Spleen (tissue), 11 donors: ENCODE data around the gene PPM1A. TPM values are rescaled to one million over a fixed set of nuclear protein-coding genes. Genes with fewer than 3 reads are reported as not detected.
A peak's percentile ranks its signal among the peaks of the same experiment; 100 is the strongest.

ENCODE experiments used
- DNase-seq: peaks from one replicate; pipeline ENCODE4 v3.0.0-alpha.2; 2020
- H3K27ac ChIP-seq, 8 donors: fragments of 200-600 bp; sonication (generic) in 7 of 8; 1 replicate in 4 of 8; 2 replicates in 4 of 8; pipeline versions ENCODE4 v1.5.0 to v1.8.0; 2016 to 2021; ENCODE audit warnings: inconsistent platforms in 4 of 8, mild to moderate bottlenecking in 4 of 8, moderate library complexity in 1 of 8
- H3K27me3 ChIP-seq, 7 donors: fragments of 200-600 bp; sonication (generic) in 6 of 7; replicated peaks in 1 of 7; 1 replicate in 4 of 7; 2 replicates in 3 of 7; pipeline versions ENCODE4 v1.5.0 to v1.8.0; 2016 to 2021; ENCODE audit warnings: inconsistent platforms in 3 of 7, mild to moderate bottlenecking in 1 of 7
- H3K36me3 ChIP-seq, 6 donors: fragments of 200-600 bp; sonication (generic) in 5 of 6; 1 replicate in 4 of 6; 2 replicates in 2 of 6; pipeline versions ENCODE4 v1.5.0 to v1.8.0; 2016 to 2021; ENCODE audit warnings: inconsistent platforms in 2 of 6
- H3K4me1 ChIP-seq, 6 donors: fragments of 200-600 bp; sonication (generic) in 5 of 6; 1 replicate in 3 of 6; 2 replicates in 3 of 6; pipeline versions ENCODE4 v1.5.0 to v1.8.0; 2016 to 2021; ENCODE audit warnings: inconsistent platforms in 3 of 6
- H3K4me3 ChIP-seq, 8 donors: fragments of 200-600 bp; sonication (generic) in 7 of 8; 1 replicate in 4 of 8; 2 replicates in 4 of 8; pipeline versions ENCODE4 v1.5.0 to v1.8.0; 2016 to 2021; ENCODE audit warnings: inconsistent platforms in 4 of 8, mild to moderate bottlenecking in 4 of 8, moderate library complexity in 2 of 8
- H3K9me3 ChIP-seq, 8 donors: fragments of 200-600 bp; sonication (generic) in 7 of 8; 1 replicate in 4 of 8; 2 replicates in 4 of 8; pipeline versions ENCODE4 v1.5.0 to v1.8.0; 2016 to 2021; ENCODE audit warnings: inconsistent platforms in 4 of 8
- CTCF ChIP-seq, 11 experiments: fragments of 200-600 bp in 7 of 11; fragments of 450-650 bp in 4 of 11; sonication (generic) in 4 of 11; IDR thresholded peaks in 8 of 11; conservative IDR thresholded peaks in 3 of 11; 1 replicate in 7 of 11; 2 replicates in 4 of 11; pipeline versions ENCODE4 v1.4.0 to v1.8.0; 2016 to 2021; ENCODE audit warnings: antibody characterized with exemption in 11 of 11, inconsistent platforms in 4 of 11, mild to moderate bottlenecking in 1 of 11
- POLR2A ChIP-seq, 3 donors: fragments of 450-650 bp; IDR thresholded peaks; one replicate each; pipeline ENCODE4 v1.5.1; 2017; ENCODE audit warnings: antibody characterized with exemption in 3 of 3, mild to moderate bottlenecking in 1 of 3
- POLR2AphosphoS5 ChIP-seq, 3 donors: sonication (generic); formaldehyde crosslinking; IDR thresholded peaks; one replicate each; pipeline ENCODE4 v1.5.1; 2017; ENCODE audit warnings: antibody characterized with exemption in 3 of 3
- WGBS, 5 donors: extraction: QIAGEN DNeasy Blood & Tissue Kit in 3 of 5; methylation state at CpG; one replicate each; pipeline versions ENCODE4 v1.1.5 to v1.1.7; 2013 to 2018; 5-methylcytosine and 5-hydroxymethylcytosine counted together
- intact Hi-C: fragments of 100-400 bp; cut with DNase I; formaldehyde crosslinking; loops from one replicate; pipeline ENCODE4 v1.15.0; 2023; ENCODE audit warnings: low total_unique reads
- polyA plus RNA-seq, 3 donors: library from polyadenylated mRNA; stranded (reverse); fragments of 200-250 nt; gene quantifications; one replicate each; pipeline ENCODE4 v1.2.1, GENCODE V29; 2013
- total RNA-seq, 7 donors: library from RNA; depleted of rRNA in 3 of 7; stranded (reverse); fragments of >200 nt in 3 of 7; fragmentation: NEBNext Ultra II Directional in 4 of 7; extraction: Animal tissue kit (Norgen Biotek cat#: 25700) in 4 of 7; gene quantifications; one replicate each; pipeline versions ENCODE4 v1.1.0 to v1.2.1, GENCODE V29; 2016 to 2021
- donor health status: healthy with polysubstance abuse.
- donor health status: DM: no; HTN: no; CAD: no; lungs with moderate emphysema.
- donor health status: DM: no; HTN: no; CAD: no.
- donor health status: Bipolar disorder and iron deficiency.
- donor health status: healthy.
- donor health status: DM: no; HTN: no; CAD: no.
- donor health status: DM: yes; HTN: yes; CAD: no.

Gene PPM1A
- total and polyA plus RNA-seq, 10 donors = 15.5 to 63.0 (median 45.0) TPM

GRCh38 chr14:60265163-60265562 is 16.1 kb downstream of the PPM1A start:
- intact Hi-C loops = no loop called here

DNA sequence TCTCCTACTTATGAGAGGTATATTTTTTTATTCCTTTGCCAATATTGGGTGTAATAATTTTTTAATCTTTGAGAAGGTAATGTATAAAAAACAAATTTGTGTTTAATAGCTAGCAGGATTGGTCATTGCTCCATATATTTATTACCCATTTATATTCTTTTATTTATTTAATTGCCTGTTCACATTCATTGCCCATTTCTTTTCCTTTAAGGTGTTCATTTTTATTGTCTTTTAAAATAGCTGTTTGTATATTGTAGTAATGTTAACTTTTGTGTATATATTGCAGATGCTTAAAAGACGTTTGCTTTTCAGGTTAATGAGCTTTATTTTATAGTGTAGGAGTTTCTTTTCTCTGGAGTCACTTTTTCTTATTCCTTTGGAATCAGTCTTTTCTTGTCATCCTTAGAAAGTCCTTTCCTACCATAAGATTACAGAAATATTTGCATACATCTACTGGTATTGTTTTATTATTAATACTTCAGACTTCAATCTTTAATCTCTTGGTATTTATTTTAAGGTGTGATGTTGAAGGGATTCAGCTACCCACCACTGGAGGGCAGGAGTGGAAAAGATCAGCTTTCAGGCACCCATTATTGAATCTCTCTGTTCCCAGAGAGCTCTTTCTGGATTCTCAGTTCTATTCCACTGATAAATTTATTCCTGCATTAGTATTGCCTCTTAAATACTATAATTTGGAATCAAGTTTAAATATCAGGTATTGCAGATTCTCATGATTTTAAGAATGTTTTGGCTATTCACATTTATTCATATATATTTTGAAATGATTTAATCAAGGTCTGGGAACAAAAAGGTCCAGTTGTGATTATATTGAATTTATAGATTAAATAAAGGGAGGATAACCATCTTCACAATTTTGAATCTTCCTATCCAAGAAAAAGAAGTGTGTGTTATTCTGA is 17.3 kb downstream of the PPM1A start:
- H3K27me3 ChIP-seq = no peaks in the 10 kb centered on the region
- no peak for DNase-seq
- H3K27ac ChIP-seq = no peak overlapping the region
- 83 to 97% (median 93%) methylated on average over 1 of the region's 1 CpG for WGBS, 5 donors
- no peak overlapping the region for H3K4me3 ChIP-seq
- H3K9me3 ChIP-seq = peaks cover 0 to 40% (median 29%) of the 10 kb centered on the region in 8 donors
- intact Hi-C loops = no loop called here
- no peak for TF ChIP-seq POLR2A (IDR thresholded peaks at IDR 0.05)
- TF ChIP-seq POLR2AphosphoS5 (IDR thresholded peaks at IDR 0.05) = no peak
- TF ChIP-seq CTCF (IDR thresholded peaks at IDR 0.05 in 8 of 11, conservative IDR thresholded peaks at IDR 0.05 in 3 of 11) = peak in 8 of 11 experiments; percentile 8 to 55 (median 44)
- H3K36me3 ChIP-seq = peaks cover 0 to 5% (median 0%) of the 10 kb centered on the region in 6 donors
- peaks cover 0 to 24% (median 3%) of the 10 kb centered on the region in 6 donors for H3K4me1 ChIP-seq

More at GRCh38 chr14:60265163-60265562, 16.1 kb downstream of the PPM1A start:
- WGBS, 5 donors = 94 to 100% (median 97%) methylated on average over 1 of the region's 1 CpG
- H3K9me3 ChIP-seq = peaks cover 0 to 40% (median 29%) of the 10 kb centered on the region in 8 donors
- no peak for TF ChIP-seq CTCF (IDR thresholded peaks at IDR 0.05 in 8 of 11, conservative IDR thresholded peaks at IDR 0.05 in 3 of 11)
- TF ChIP-seq POLR2A (IDR thresholded peaks at IDR 0.05) = no peak
- no peak for TF ChIP-seq POLR2AphosphoS5 (IDR thresholded peaks at IDR 0.05)
- H3K4me1 ChIP-seq = peaks cover 0 to 26% (median 2%) of the 10 kb centered on the region in 6 donors
- H3K4me3 ChIP-seq = no peak overlapping the region
- no peak overlapping the region for H3K27ac ChIP-seq
- H3K27me3 ChIP-seq = no peaks in the 10 kb centered on the region
- H3K36me3 ChIP-seq = no peaks in the 10 kb centered on the region
- DNase-seq = no peak

DNA sequence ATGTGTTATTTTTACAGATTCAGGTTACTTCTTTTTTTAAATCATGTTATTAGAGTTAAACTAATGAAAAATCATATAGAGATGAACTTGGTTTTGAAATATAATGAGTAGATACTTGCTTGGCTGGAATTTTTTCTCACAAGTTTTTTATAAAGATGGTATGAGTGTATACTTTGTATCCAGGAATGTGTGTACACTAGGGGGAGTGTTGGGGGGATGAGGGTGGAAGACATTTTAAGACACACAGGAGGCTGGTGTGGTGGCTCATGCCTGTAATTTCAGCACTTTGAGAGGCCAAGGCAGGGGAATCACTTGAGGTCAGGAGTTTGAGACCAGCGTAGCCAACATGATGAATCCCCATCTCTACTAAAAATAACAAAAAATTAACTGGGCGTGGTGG is 23.2 kb downstream of the PPM1A start:
- H3K27ac ChIP-seq = no peak overlapping the region
- H3K4me1 ChIP-seq = peaks cover 0 to 70% (median 39%) of the 10 kb centered on the region in 6 donors
- H3K9me3 ChIP-seq = peaks cover 0 to 7% (median 0%) of the 10 kb centered on the region in 8 donors
- H3K4me3 ChIP-seq = no peak overlapping the region
- H3K27me3 ChIP-seq = no peaks in the 10 kb centered on the region
- peaks cover 0 to 5% (median 0%) of the 10 kb centered on the region in 6 donors for H3K36me3 ChIP-seq
- WGBS, 5 donors = 91 to 100% (median 91%) methylated on average over 2 of the region's 2 CpGs
- intact Hi-C loops = no loop called here
- TF ChIP-seq POLR2AphosphoS5 (IDR thresholded peaks at IDR 0.05) (no peak), CTCF (IDR thresholded peaks at IDR 0.05 in 8 of 11, conservative IDR thresholded peaks at IDR 0.05 in 3 of 11) (no peak), POLR2A (IDR thresholded peaks at IDR 0.05) (no peak)
- DNase-seq = no peak

DNA sequence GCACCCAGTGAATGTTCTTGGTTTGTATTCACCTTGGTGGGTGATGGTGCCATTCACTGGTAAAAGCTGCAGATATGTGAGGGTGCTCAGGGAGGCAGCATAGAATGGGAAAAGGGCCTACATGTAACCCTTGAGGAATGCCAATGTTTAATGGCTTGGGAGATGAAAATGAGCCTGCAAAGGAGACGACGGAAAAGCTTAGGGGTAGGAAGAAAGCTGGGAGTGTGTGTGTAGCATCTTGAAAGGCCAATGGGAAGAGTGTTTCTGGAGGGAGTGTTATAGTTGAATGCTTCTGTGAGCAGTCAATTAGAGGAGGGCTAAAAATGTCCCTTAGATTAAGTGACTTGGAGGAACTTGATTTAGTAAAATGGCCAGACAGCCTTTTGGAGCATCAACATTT is 24.9 kb downstream of the PPM1A start:
- peaks cover 0 to 81% (median 42%) of the 10 kb centered on the region in 6 donors for H3K4me1 ChIP-seq
- intact Hi-C loops = no loop called here

More for the DNA sequence above, 24.9 kb downstream of the PPM1A start:
- Histone ChIP-seq H3K36me3 (peaks cover 0 to 10% (median 0%) of the 10 kb centered on the region in 6 donors), H3K4me3 (no peak overlapping the region), H3K27me3 (no peaks in the 10 kb centered on the region), H3K9me3 (peaks cover 0 to 7% (median 0%) of the 10 kb centered on the region in 8 donors), H3K27ac (no peak overlapping the region)
- TF ChIP-seq POLR2AphosphoS5 (IDR thresholded peaks at IDR 0.05) (no peak), CTCF (IDR thresholded peaks at IDR 0.05 in 8 of 11, conservative IDR thresholded peaks at IDR 0.05 in 3 of 11) (no peak), POLR2A (IDR thresholded peaks at IDR 0.05) (no peak)
- 87 to 97% (median 92%) methylated on average over 2 of the region's 2 CpGs for whole genome bisulfite sequencing, 5 donors
- no peak for DNase-seq
